Measurements from ENCODE around the gene SDCBP2.

SDCBP2 gene

GRCh38 chr20:1328680-1329330 lies at the start of gene SDCBP2:
Gene SDCBP2 (minus strand): TSS chr20:1329139. CDS start chr20:1320416, 8,723 bp downstream.
- DNase-seq (ENCODE audit: low read depth in 3 of 3): no peak

GRCh38 chr20:1378735-1379125 lies 49.8 kb upstream of the SDCBP2 start:
- DNase-seq (ENCODE audit: low read depth in 3 of 3): no peak

GRCh38 chr20:1377984-1378734 lies 49.2 kb upstream of the SDCBP2 start:
- no peak for DNase-seq (ENCODE audit: low read depth in 3 of 3)

GRCh38 chr20:1377341-1377871 lies 48.5 kb upstream of the SDCBP2 start:
- DNase-seq (ENCODE audit: low read depth in 3 of 3): no peak

- DNase-seq (ENCODE audit: low read depth in 3 of 3): no peak
Observed at GRCh38 chr20:1376408-1377270, 47.7 kb upstream of the SDCBP2 start.

GRCh38 chr20:1376007-1376406 lies 47.1 kb upstream of the SDCBP2 start:
- no peak for DNase-seq (ENCODE audit: low read depth in 3 of 3)

GRCh38 chr20:1375515-1375914 lies 46.6 kb upstream of the SDCBP2 start:
- no peak for DNase-seq (ENCODE audit: low read depth in 3 of 3)

- DNase-seq (ENCODE audit: low read depth in 3 of 3): no peak
Observed at GRCh38 chr20:1374246-1374645, 45.3 kb upstream of the SDCBP2 start.

GRCh38 chr20:1373614-1374013 lies 44.7 kb upstream of the SDCBP2 start:
- no peak for DNase-seq (ENCODE audit: low read depth in 3 of 3)

- no peak for DNase-seq (ENCODE audit: low read depth in 3 of 3)
Observed at GRCh38 chr20:1373036-1373435, 44.1 kb upstream of the SDCBP2 start.

- DNase-seq (ENCODE audit: low read depth in 3 of 3): no peak
Observed at GRCh38 chr20:1371830-1372539, 43.0 kb upstream of the SDCBP2 start.

GRCh38 chr20:1371202-1371782 lies 42.4 kb upstream of the SDCBP2 start:
- no peak for DNase-seq (ENCODE audit: low read depth in 3 of 3)

GRCh38 chr20:1370548-1371110 lies 41.7 kb upstream of the SDCBP2 start:
- no peak for DNase-seq (ENCODE audit: low read depth in 3 of 3)

- DNase-seq (ENCODE audit: low read depth in 3 of 3): no peak
Observed at GRCh38 chr20:1369970-1370369, 41.0 kb upstream of the SDCBP2 start.

- no peak for DNase-seq (ENCODE audit: low read depth in 3 of 3)
Observed at GRCh38 chr20:1368448-1369199, 39.7 kb upstream of the SDCBP2 start.

GRCh38 chr20:1367479-1367878 lies 38.5 kb upstream of the SDCBP2 start:
- no peak for DNase-seq (ENCODE audit: low read depth in 3 of 3)

GRCh38 chr20:1364106-1364505 lies 35.2 kb upstream of the SDCBP2 start:
- peak in 1 of 3 experiments; percentile 12 for DNase-seq (ENCODE audit: low read depth in 3 of 3)

- DNase-seq (ENCODE audit: low read depth in 3 of 3): no peak
Observed at GRCh38 chr20:1363522-1363921, 34.6 kb upstream of the SDCBP2 start.

GRCh38 chr20:1362484-1362883 lies 33.5 kb upstream of the SDCBP2 start:
- peak in 1 of 3 experiments; percentile 11 for DNase-seq (ENCODE audit: low read depth in 3 of 3)
